Measurements from ENCODE around the gene RALBP1.
"Not testable (repeated sequence)": the region's sequence is repeated elsewhere in the genome, so short reads cannot be mapped to it uniquely, and the experiment has no call there.

Gene RALBP1

DNA sequence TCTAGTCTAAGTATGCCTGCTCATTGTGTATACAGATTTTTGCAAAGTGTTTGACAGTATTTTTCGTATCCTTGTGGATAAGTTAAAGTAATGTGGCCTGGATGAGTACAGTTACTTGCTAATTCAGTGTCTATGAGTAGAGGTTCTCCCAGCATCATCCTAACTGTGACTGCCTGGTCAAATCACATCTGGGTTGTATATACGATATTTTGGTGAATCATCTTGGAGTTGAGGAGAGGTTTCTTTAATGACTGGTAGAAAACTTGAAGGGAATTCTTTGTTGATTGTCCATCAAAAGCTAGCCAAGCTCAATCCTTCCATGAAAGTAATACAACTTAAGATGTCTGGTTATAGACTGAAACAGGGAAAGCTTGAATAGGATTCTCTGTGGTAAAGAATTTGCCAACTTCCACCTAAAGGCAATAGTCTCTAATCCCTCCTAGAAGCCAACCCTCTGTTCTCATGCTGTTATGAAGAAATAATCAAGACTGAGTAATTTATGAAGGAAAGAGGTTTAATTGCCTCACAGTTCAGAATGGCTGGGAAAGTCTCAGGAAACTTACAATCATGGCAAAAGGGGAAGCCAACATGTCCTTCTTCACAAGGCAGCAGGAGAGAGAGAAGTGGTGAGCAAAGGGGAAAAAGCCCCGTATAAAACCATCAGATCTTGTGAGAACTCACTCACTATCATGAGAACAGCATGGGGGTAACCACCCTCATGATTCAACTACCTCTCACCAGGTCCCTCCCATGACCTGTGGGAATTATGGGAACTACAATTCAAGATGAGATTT is 19.4 kb upstream of the RALBP1 start:
- DNase-seq, result no peak

DNA sequence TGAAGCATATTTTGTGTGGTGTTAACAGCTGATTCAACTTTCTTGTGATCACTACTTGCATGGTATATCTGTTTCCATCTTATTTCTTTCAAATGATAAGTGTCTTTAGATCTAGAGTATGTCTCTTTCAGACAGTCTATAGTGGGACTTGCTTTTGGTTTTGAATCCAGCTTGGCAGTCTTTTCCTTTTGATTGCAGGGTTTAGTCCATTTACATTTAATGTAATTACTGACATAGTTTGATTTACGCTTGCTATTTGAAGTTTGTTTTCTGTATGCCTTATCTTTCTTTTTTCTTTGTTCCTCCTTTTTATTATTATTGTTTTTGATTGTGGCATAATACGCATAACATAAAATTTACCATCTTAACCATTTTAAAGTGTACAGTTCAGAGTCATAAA is 9.2 kb upstream of the RALBP1 start:
- DNase-seq, result no peak

DNA sequence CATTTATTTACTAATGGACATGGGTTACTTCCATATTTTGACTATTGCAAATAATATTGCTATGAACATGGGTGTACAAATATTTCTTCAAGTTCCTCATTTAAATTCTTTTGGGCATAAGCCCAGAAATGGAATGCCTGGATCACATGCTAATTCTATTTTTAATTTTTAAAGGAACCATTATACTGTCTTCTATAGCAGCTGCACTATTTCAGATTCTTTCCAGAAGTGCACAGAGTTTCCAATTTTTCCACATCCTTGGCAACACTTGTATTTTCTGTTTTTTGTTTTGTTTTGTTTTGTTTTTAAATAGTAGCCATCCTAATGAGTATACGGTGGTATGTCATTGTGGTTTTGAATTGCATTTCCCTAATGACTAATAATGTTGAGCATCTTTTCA is 8.5 kb upstream of the RALBP1 start:
- no peak for DNase-seq

DNA sequence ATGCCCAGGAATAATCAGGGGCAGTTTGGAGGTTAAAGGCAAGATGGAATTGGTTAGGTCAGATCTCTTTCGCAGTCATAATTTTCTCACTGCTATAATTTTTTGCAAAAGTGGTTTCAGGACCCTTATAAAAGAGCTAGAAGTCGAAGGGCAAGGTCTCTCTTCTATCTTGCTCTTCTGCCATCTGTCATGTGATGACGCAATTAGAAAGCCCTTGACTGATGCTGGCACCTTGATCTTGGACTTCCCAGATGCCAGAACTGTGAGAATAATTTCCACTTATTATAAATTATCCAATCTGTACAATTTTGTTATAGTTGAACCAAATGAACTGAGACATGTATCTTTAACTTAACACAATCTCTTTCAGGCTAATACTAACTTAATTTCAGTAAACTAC is 6.3 kb upstream of the RALBP1 start:
- DNase-seq, result no peak

DNA sequence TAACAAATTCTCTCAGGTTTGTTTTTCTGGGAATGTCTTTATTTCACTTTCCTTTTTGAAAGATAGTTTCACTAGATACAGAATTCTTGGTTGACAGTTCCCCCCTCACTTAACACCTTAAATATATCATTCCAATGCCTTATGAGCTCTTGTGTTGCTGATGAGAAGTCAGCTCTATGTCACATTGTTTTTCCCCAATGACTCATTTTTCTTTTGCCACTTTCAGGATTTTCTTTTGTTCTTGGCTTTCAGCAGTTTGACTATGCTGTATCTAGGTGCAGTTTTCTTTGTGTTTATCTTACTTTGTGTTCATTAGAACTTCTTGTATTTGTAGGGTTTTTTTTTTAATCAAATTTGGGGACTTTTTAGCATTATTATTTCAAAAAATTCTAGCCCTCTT is 5.6 kb upstream of the RALBP1 start:
- DNase-seq, result no peak

DNA sequence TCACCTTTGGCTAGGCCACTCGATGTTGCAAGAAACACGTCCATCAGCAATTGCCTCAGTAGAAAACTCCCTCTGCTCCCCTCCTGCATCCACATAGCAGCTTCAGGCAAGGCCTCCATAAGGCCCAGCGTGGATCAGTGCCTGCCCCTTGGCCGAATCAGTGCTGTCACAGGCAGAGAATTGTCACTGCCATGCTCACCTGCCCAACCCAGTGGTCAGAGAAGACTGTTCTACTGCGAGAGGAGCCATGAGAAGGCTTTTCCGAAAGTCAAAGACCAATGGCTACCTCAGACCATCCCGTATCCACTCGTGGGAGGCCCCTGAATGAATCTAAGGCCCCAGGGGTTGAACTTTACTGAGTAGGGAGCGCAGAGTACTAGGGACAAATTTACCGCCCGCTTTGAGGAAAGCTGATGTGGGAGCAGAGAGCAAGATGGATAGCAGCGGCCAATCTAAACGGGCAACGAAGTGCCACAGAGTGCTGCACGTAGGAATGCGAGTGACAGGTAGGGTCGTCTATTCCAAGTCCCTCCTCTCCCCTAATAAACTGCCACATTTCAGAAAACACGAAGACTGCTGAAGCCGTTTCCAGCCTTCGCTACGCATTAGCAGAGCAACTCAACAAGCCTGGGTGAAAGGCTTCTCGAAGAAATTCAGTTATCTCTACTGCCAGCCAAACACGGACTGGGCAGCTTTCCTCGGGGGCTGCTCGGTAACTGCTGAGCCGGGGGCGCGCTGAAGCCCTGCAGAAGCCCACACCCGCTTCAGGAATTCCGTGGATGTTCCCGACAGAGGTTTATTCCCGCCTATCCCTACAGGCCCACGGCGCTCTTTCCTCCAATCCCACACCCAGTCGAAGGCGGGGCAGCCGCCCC is 968 bp upstream of the RALBP1 start:
- no peak for DNase-seq

DNA sequence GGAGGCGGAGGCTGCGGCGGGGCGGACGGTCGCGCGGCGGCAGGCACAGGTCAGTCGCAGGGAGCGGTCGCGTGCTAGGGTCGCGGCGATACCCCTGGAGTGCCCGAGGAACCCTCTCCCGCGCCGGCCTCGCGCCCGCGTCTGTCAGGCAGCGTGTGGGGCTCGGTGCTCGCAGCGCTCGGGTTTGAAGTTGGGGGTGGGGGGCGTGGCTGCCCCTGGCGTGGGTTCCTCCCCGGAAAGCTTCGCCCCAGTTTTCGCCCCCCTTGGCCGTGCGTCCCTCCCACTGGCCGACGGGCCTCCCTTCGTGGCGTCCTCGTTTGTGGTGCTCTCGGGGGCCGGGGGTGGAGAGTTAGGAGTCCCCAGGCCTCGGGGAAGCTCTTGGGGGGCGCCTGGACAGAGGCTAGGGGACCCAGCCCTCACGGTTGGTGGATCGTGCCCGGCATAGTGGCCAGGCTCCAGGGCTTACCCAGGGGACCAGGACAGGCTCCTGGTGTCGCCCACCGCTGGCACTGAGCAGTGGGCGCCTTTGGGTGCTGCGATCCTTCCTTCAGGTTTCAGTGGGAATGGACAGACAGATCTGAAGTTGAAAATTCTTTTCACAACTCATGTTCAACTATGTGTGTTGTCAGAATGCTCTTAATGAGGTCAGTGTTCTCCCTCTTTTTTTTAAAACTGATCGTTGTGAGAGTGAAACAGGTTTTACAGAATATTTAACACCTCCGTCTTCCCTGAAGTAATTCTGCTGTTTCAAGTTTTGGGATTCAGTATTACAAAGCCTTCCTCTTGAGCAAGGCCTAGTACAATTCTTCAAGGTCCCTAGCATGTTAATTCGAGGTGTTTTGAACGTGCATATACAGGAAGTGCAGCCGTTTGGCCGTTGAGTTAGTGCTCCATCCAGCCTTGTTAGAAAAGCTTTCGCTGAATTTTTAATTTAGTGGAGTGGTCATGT is 604 bp downstream of the RALBP1 start:
- no peak for DNase-seq

DNA sequence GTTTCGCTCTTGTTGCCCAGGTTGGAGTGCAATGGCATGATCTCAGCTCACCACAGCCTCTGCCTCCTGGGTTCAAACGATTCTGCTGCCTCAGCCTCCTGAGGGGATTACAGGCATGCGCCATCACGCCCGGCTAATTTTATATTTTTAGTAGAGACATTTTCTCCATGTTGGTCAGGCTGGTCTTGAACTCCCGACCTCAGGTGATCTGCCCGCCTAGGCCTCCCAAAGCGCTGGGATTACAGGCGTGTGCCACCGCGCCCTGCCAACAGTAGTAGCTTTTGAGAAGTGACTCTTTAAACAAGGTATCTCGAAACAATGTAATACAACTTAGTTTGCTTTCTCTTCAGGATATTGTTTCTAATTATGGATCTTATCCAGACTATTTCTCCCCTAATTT is 1.6 kb downstream of the RALBP1 start:
- not testable (repeated sequence) for DNase-seq

DNA sequence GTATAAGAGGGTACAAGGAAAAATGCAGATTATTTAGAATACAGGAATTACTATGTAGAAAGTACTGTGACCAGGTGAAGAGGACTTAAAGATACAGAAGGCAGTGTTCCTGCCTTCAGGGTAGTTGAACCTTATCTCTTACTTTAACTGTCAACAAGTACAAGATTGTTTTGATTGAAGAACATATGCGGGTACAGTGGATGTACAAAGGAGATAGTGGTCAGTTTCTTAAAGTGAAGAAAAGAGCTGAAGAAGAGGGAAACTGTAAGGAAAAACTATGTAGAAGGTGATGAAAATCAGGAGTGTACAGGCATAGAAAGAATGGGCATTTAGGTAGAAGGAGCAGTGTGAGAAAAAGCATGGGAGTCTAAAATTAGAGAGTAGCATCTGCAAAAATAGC is 2.2 kb downstream of the RALBP1 start:
- DNase-seq, result no peak

DNA sequence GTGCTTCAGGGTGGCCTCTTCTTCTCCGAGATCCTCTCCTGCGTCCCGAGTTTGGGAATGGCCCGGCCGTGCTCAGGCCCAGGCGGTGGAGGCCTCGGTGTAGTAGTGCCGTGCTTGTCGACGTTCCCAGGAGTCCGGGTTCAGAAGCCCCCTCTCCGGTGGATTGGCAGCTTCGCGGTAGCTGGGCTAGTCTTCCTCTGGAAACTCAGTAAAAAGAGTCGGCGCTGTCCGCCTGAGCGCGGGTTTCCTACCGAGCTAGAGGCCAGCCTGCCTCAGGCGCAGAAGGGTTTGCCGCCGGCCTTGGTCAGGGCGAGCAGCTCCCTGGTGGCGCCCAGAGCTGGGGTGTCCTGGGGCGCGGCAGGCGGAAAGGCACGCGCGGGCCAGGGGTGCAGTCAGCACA is 3.2 kb downstream of the RALBP1 start:
- DNase-seq, result no peak

DNA sequence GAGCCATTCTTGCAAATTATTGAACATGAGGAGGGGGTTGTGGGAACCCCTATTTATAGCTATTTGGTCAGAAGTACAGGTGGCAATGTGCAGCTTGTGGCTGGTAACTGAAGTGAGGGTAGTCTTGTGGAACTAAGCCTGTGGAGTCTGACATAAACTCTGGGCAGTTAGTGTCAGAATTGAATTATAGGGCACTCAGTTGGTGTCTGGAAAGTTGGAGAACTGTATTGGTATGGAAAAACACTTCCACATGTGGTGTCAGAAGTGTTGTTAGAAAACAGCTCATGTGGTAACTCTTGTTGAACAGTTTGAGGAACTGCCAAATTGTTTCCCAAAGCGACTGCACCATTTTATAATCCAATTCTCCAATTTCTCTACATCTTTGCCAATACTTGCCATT is 7.5 kb downstream of the RALBP1 start:
- no peak for DNase-seq

DNA sequence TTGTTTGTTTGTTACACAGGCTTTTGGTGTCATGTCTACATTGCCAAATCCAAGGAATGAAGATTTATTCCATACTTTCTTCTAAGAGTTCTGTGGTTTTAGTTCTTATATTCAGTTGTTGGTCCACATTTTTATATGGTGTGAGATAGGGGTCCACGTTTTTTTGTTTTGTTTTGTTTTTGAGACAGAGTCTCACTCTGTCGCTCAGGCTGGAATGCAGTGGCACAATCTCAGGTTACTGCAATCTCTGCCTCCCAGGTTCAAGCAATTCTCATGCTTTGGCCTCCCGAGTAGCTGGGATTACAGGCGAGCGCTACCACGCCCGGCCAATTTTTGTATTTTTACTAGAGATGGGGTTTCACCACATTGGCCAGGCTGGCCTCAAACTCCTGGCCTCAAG is 8.2 kb downstream of the RALBP1 start:
- no peak for DNase-seq

DNA sequence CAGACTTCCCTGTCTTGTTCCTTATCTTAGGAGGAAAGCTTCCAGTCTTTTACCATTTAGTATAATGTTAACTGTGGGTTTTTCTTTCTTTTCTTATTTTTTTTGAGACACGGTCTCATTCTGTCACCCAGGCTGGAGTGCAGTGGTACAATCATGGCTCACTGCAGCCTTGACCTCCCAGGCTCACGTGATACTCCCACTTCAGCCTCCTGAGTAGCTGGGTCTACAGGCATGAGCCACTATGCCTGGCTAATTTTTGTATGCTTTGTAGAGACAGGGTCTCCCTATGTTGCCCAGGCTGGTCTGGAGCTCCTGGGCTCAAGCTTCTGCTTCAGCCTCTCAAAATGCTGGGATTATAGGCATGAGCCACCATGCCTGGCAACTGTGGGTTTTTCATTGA is 9.5 kb downstream of the RALBP1 start:
- DNase-seq, result not testable (repeated sequence)

DNA sequence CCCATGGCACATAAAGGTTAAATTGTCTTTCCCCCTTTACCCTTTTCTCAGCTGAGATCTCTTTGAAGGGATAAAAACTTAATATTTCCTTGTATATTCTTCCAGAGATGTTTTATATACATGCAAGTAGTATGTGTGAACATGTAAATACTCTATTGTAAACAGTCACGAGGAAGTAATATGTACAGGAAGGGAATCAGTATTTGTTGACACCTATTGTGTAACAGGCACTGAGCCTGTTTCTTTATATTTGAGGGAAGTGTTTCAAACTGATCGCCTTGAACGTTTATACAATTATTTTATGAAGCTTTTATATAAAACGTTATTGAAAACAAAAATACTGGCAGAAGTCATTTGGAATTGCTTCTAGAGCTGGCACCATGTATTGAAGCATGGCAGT is 13.2 kb downstream of the RALBP1 start:
- no peak for DNase-seq

DNA sequence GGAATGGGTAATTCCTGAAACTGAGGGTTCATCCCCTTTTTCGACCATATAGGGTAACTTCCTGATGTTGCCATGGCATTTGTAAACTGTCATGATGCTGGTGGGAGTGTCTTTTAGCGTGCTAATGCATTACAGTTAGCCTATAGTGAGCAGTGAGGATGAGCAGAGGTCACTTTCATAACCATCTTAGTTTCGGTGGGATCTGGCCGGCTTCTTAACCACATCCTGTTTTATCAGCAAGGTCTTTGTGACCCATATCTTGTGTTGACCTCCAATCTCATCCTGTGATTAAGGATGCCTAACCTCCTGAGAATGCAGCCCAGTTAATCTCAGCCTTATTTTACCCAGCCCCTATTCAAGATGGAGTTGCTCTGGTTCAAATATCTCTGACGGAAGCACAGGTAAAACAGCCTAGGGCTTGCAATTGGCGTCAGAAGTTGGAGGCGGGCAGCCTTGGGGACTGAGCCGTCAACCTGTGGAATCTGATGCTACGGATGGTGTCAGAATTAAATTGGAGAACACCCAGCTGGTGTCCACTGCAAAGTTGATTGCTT is 19.5 kb downstream of the RALBP1 start:
- no peak for DNase-seq

DNA sequence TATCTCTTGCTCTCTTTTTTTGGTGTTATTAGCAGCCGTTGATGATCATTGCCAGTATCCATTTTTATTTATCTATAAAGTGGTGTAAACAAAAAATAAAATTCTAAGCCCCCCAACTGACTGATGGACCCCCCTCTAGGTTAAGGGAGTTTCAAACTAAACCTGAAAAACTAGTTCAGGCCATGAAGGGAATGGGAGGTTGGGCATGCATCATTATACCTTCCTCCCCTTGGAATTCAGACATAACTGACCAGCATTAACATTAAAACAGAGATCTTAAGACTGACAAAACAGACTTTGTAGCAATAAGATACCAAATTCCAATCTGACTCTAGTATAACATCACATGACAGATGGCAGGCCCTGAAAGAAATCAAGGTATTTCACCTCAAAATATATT is 20.2 kb downstream of the RALBP1 start:
- DNase-seq, result no peak

DNA sequence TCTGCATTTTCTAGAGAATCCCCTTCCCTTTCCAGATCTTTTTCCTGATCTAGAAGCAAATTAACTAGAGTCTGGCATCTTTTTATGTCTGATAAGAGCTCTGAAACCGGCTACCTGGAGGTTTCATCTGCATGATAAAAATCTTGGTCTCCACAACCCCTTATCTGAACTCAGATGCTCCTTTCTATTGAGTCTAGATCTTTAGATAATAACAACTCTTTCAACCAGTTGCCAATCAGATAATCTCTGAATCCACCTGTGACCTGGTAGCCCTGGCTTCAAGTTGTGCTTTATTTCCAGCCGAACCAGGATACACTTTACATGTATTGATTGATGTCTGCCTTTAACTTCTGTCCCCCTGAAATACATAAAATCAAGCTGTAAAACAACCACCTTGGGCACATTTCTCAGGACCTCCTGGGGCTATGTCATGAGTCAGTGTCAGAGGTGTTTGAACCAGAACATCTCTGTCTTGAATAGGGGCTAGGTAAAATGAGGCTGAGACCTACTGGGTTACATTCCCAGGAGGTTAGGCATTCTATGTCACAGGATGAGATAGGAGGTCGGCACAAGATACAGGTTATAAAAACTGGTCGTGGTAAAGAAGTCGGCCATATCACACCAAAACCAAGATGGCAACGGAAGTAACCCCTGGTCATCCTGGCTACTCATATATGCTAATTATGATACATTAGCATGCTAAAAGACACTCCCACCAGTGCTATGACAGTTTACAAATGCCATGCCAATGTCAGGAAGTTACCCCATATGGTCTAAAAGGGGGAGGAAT is 20.8 kb downstream of the RALBP1 start:
- no peak for DNase-seq

DNA sequence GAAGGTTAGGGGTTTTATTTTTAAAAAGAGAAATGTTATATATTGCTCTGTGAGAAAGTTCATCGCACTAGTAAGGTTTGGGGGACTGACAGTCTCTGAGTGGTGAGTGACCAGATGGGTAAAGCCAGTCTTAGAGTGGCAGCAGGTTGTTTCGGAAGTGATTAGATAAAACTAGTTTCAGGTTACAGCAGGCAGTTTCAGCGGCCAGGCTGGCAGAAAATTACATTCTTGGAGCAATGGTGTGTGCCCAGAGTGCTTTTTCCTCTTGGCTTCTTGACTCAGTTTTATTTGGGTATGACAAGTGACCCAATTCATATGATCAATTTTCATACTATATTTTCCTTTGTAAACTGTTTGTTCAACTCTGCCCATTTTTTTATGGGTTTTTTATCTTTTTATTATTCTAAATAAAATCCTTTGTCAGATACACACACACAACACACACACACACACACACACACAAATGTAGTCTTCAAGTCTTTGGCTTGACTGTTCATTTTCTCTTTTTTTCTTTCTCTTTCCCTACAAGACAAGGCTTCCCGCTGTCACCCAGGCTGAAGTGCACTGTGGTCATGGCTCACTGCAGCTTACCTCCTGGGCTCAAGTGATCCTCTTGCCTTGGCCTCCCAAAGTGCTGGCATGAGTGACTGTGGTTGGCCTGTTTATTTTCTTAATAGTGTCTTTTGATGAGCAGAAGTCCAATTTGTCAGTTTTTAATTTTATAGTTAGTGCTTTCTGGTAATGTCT is 30.9 kb downstream of the RALBP1 start:
- DNase-seq, result peak; percentile 33

DNA sequence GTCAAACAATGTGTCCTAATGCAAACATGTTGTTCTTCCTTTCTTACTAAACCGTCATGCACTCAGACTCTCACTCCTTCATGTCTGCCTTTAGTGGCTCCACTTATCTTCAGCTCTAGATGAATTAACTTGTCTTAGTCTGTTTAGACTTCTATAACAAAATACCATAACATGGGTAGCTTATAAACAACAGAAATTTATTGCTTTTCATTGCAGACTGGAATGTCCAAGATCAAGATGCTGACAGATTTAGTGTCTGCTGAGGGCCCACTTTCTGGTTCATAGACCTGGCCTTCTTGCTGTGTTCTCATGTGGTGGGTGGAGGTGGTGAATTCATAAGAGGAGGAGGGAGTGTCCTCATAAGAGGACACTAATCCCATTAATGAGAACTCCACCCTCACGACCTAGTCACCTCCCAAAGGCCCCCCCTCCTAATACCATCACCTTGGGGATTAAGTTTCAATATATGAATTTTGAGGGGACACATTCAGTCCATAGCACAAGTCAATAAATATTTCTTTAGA is 32.3 kb downstream of the RALBP1 start:
- no peak for DNase-seq

DNA sequence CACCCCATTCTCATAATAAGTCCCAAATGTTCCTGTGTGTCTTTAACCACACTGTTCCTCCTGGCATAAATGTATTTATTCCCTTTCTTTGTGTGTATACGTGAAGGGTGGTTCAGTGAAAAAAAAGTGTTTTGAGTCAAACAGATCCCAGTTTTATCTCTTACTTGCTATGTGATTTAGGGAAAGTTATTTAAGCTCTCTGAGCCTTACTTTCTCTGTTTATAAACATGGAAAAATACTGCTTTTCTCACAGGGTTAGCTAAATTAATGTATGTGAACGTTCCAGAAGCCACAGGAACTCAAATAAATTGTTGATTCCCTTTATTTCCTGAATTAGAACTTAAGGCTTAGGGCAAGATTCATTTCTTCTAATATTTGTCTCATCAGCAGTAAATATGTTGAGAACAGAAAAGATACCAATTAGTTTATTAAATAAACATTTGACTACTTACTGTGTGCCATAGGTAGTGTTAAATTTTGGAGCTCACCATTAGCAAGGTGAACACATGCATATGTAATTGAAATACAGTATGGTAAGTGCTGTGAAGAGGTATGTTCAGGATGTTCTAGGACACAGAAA is 33.2 kb downstream of the RALBP1 start:
- no peak for DNase-seq
